Measurements from ENCODE around the gene ZEB1. TPM values are rescaled to one million over a fixed set of nuclear protein-coding genes. Genes with fewer than 3 reads are reported as not detected.

ZEB1 gene
- total RNA-seq, 1 experiment from 2014 or later = 1.4 TPM

DNA sequence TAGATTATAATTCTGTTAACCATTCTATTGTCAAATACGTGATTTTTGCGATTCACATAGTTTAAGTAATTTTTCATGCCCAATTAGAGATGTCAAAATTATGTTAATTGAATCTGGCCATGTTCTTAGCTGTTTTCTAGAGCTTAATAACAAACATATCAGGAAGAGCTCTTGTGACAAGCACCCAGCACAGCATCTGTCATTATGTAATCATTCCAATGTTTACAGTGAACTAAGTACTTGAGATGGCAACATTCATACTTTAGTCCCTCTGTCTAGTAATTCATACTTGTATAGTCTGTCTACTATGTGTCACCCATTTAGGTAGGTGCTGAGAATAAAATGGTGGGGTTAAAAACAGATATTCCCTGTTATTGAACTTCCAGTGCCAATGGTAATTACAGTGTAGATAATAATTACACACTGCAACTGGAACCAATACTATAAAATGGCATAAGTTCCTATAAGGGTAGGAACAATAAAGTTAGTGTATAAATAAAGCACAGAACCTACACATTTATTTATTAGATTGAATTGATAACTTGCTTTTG is 55.2 kb downstream of the ZEB1 start:
- H3K27me3 ChIP-seq (ENCODE audit: insufficient read depth, low read depth) = no peaks in the 10 kb centered on the region
- H2AFZ ChIP-seq = no peak overlapping the region
- POLR2A ChIA-PET (ENCODE audit: unreplicated experiment) = no interaction called here
- DNase-seq = no peak
- H3K9me3 ChIP-seq (ENCODE audit: insufficient read depth, low read depth) = no peaks in the 10 kb centered on the region
- H3K9me2 ChIP-seq (ENCODE audit: insufficient read depth) = no peaks in the 10 kb centered on the region
- no peaks in the 10 kb centered on the region for H3F3A ChIP-seq (ENCODE audit: insufficient read depth, low read depth)
- no peak overlapping the region for H3K4me2 ChIP-seq
- TF ChIP-seq EZH2 (IDR thresholded peaks at IDR 0.05; ENCODE audit: low read depth) (no peak), CTCF (conservative IDR thresholded peaks at IDR 0.05) (no peak)
- H3K36me3 ChIP-seq (ENCODE audit: low read depth) = no peaks in the 10 kb centered on the region
- no peaks in the 10 kb centered on the region for H4K20me1 ChIP-seq (ENCODE audit: insufficient read depth)
- CTCF ChIA-PET = no interaction called here
- H3K4me1 ChIP-seq (replicated peaks; ENCODE audit: insufficient read depth) = no peaks in the 10 kb centered on the region
- intact Hi-C loops (cut with micrococcal nuclease; ENCODE audit: unreplicated experiment) = no loop called here
- H3K4me3 ChIP-seq = no peak overlapping the region
- no peaks in the 10 kb centered on the region for H3K79me2 ChIP-seq (ENCODE audit: low read depth)
- H3K27ac ChIP-seq = no peak overlapping the region
- BruUV-seq (replicated peaks) = no TSS peak

DNA sequence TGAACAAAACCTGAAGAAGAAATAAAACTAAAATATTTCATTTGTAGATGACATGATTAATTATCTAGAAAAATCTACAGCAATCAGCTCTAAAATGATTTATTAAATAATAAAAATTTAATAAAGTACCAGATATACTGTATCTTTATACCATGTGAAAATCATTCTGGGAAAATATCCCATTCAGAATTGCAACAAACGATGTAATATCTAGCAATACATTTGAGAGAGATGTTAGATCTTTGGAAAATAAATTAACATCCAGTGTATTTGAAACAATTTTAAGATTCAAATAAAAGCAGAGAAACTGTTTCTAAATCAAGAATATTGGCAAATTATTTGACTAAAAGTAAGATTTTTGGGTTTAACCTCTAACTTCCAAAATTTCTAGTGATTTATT is 62.2 kb downstream of the ZEB1 start:
- H3K9me2 ChIP-seq (ENCODE audit: insufficient read depth) = no peaks in the 10 kb centered on the region
- H3K4me1 ChIP-seq (replicated peaks; ENCODE audit: insufficient read depth) = no peaks in the 10 kb centered on the region
- POLR2A ChIA-PET (ENCODE audit: unreplicated experiment) = no interaction called here
- no peak overlapping the region for H2AFZ ChIP-seq
- H4K20me1 ChIP-seq (ENCODE audit: insufficient read depth) = no peaks in the 10 kb centered on the region
- H3K36me3 ChIP-seq (ENCODE audit: low read depth) = no peaks in the 10 kb centered on the region
- no peak for DNase-seq
- H3F3A ChIP-seq (ENCODE audit: insufficient read depth, low read depth) = no peaks in the 10 kb centered on the region
- no peaks in the 10 kb centered on the region for H3K27me3 ChIP-seq (ENCODE audit: insufficient read depth, low read depth)
- TF ChIP-seq EZH2 (IDR thresholded peaks at IDR 0.05; ENCODE audit: low read depth) (no peak), CTCF (conservative IDR thresholded peaks at IDR 0.05) (no peak)
- intact Hi-C loops (cut with micrococcal nuclease; ENCODE audit: unreplicated experiment) = no loop called here
- H3K4me2 ChIP-seq = no peak overlapping the region
- no peak overlapping the region for H3K4me3 ChIP-seq
- H3K9me3 ChIP-seq (ENCODE audit: insufficient read depth, low read depth) = no peaks in the 10 kb centered on the region
- H3K27ac ChIP-seq = no peak overlapping the region
- no TSS peak for BruUV-seq (replicated peaks)
- no peaks in the 10 kb centered on the region for H3K79me2 ChIP-seq (ENCODE audit: low read depth)
- CTCF ChIA-PET = no interaction called here

GRCh38 chr10:31381766-31382316 is 62.8 kb downstream of the ZEB1 start:
- Histone ChIP-seq H3K4me3 (no peak overlapping the region), H3K79me2 (ENCODE audit: low read depth) (no peaks in the 10 kb centered on the region), H3K9me2 (ENCODE audit: insufficient read depth) (no peaks in the 10 kb centered on the region), H3K4me1 (replicated peaks; ENCODE audit: insufficient read depth) (no peaks in the 10 kb centered on the region), H3K27ac (no peak overlapping the region), H3F3A (ENCODE audit: insufficient read depth, low read depth) (no peaks in the 10 kb centered on the region), H3K9me3 (ENCODE audit: insufficient read depth, low read depth) (no peaks in the 10 kb centered on the region), H3K4me2 (no peak overlapping the region), H3K27me3 (ENCODE audit: insufficient read depth, low read depth) (no peaks in the 10 kb centered on the region), H3K36me3 (ENCODE audit: low read depth) (no peaks in the 10 kb centered on the region), H2AFZ (no peak overlapping the region), H4K20me1 (ENCODE audit: insufficient read depth) (no peaks in the 10 kb centered on the region)
- BruUV-seq (replicated peaks) = no TSS peak
- TF ChIP-seq EZH2 (IDR thresholded peaks at IDR 0.05; ENCODE audit: low read depth) (no peak), CTCF (conservative IDR thresholded peaks at IDR 0.05) (no peak)
- CTCF ChIA-PET = no interaction called here
- POLR2A ChIA-PET (ENCODE audit: unreplicated experiment) = no interaction called here
- intact Hi-C loops (cut with micrococcal nuclease; ENCODE audit: unreplicated experiment) = no loop called here
- no peak for DNase-seq

Data from PC-9 (cell line).